Heart left ventricle (tissue), 16 donors: ENCODE data around the gene MYO10. TPM values are rescaled to one million over a fixed set of nuclear protein-coding genes. Genes with fewer than 3 reads are reported as not detected.
A peak's percentile ranks its signal among the peaks of the same experiment; 100 is the strongest.

Source experiments
- ATAC-seq, 4 donors: fragments of 200-7000 bp; cut with Tn5 transposase; one replicate each; pipeline ENCODE4 v1.9.1; 2020 to 2022; ENCODE audit warnings: moderate library complexity in 4 of 4, mild to moderate bottlenecking in 3 of 4, moderate number of reproducible peaks in 1 of 4
- DNase-seq, 5 donors: peaks; one replicate each; pipeline ENCODE4 v3.0.0-alpha.2; 2020
- H3K27ac ChIP-seq, 12 donors: fragments of 200-600 bp; sonication (generic) in 4 of 12; one replicate each; pipeline versions ENCODE4 v1.5.0 to v1.8.0; 2016 to 2022; ENCODE audit warnings: mild to moderate bottlenecking in 2 of 12
- H3K27me3 ChIP-seq, 9 donors: fragments of 200-600 bp; sonication (generic) in 2 of 9; one replicate each; pipeline versions ENCODE4 v1.5.1 to v1.8.0; 2016 to 2022; ENCODE audit warnings: mild to moderate bottlenecking in 3 of 9
- H3K36me3 ChIP-seq, 9 donors: fragments of 200-600 bp; sonication (generic) in 2 of 9; one replicate each; pipeline versions ENCODE4 v1.5.0 to v1.8.0; 2018 to 2022; ENCODE audit warnings: mild to moderate bottlenecking in 2 of 9
- H3K4me1 ChIP-seq, 12 donors: fragments of 200-600 bp; sonication (generic) in 4 of 12; one replicate each; pipeline versions ENCODE4 v1.5.0 to v1.8.0; 2016 to 2022; ENCODE audit warnings: mild to moderate bottlenecking in 3 of 12
- H3K4me3 ChIP-seq, 12 donors: fragments of 200-600 bp; sonication (generic) in 4 of 12; one replicate each; pipeline versions ENCODE4 v1.5.0 to v1.8.0; 2017 to 2022; ENCODE audit warnings: mild to moderate bottlenecking in 9 of 12, moderate library complexity in 4 of 12
- H3K9me3 ChIP-seq, 12 donors: fragments of 200-600 bp; sonication (generic) in 4 of 12; one replicate each; pipeline versions ENCODE4 v1.5.0 to v1.8.0; 2016 to 2022; ENCODE audit warnings: mild to moderate bottlenecking in 1 of 12
- POLR2A ChIP-seq, 2 donors: fragments of 450-650 bp; IDR thresholded peaks; one replicate each; pipeline ENCODE4 v1.6.1; 2017; ENCODE audit warnings: antibody characterized with exemption in 2 of 2, mild to moderate bottlenecking in 2 of 2, moderate library complexity in 2 of 2
- WGBS, 4 donors: extraction: QIAGEN DNeasy Blood & Tissue Kit in 2 of 4; methylation state at CpG; one replicate each; pipeline versions ENCODE4 v1.1.5 to v1.1.7; 2013 to 2018; 5-methylcytosine and 5-hydroxymethylcytosine counted together
- intact Hi-C, 10 donors: fragments of 100-400 bp; cut with DNase I; formaldehyde crosslinking; loops; one replicate each; pipeline versions ENCODE4 v1.11.1 to v1.14.2; 2022
- polyA plus RNA-seq, 2 donors: library from polyadenylated mRNA; stranded (reverse); fragments of 200-250 nt; gene quantifications; one replicate each; pipeline ENCODE4 v1.2.3, GENCODE V29; 2013
- total RNA-seq, 9 donors: library from RNA; depleted of rRNA in 2 of 9; stranded (reverse); fragments of >200 nt in 2 of 9; fragmentation: NEBNext Ultra II Directional in 3 of 9; extraction: Animal tissue kit (Norgen Biotek cat#: 25700) in 3 of 9; gene quantifications; one replicate each; pipeline versions ENCODE4 v1.1.0 to v1.2.4, GENCODE V29; 2016 to 2023
- TF ChIP-seq, protein P1 (sequence below), 12 donors: fragments of 200-600 bp; sonication (generic) in 4 of 12; IDR thresholded peaks; one replicate each; pipeline versions ENCODE4 v1.5.0 to v1.8.0; 2018 to 2022; ENCODE audit warnings: antibody characterized with exemption in 12 of 12, mild to moderate bottlenecking in 5 of 12
- donor health status: ischemic (EF 13 %, LVEDD 7.1; RV severe dilation, severe dysfunction).
- donor health status: healthy with polysubstance abuse.
- donor health status: DM: no; HTN: yes; CAD: no.
- donor health status: DM: no; HTN: no; CAD: no.
- donor health status: ischemic (EF 25% LVEDD 6.9; RV normal size, moderate dysfunction).
- donor health status: ischemic (EF 25% LVEDD 5.7; RV mildly dilated, moderate dysfunction).
- donor health status: healthy.
- donor health status: DM: yes; HTN: yes; CAD: no.
- donor health status: ischemic (EF 35%, LVEDD 5.7; RV mildly dilated, moderate dysfunction).
- donor health status: nonischemic (EF 11% LVEDD 7.7; RV severe dilation, severe dysfunction).
- donor health status: DM: yes; HTN: yes; CAD: no.
- donor health status: PGD.
- donor health status: ischemic (EF 29% LVEDD 5.4; RV normal size, mild dysfunction).
- donor health status: nonischemic (EF 23%, LVEDD 6.1; RV moderate dilation, normal function).

MYO10 gene
- total and polyA plus RNA-seq, 11 donors: 2.0 to 17.3 (median 3.8) TPM

DNA sequence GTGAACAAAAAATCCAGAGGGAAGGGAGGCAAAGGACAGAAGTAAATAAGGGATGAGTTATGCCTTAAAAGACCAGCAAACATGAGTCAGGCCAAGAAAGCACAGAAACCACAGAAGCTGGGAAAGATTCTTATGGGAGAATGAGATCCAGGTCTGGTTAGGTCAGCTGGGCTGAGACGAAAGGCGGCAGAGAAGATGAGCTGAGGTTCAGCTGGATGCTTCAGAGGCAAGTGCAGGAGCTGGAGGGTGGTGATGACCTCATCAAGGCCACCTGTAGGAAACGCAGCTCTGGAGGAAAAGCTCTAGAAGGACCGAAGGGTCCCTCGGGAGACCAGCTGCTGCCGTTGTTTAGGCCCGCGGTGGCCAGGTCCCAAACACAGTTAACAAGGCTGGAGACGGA, 152.0 kb downstream of the MYO10 start:
- no peak for TF ChIP-seq POLR2A (IDR thresholded peaks at IDR 0.05)
- TF ChIP-seq, protein P1, sequence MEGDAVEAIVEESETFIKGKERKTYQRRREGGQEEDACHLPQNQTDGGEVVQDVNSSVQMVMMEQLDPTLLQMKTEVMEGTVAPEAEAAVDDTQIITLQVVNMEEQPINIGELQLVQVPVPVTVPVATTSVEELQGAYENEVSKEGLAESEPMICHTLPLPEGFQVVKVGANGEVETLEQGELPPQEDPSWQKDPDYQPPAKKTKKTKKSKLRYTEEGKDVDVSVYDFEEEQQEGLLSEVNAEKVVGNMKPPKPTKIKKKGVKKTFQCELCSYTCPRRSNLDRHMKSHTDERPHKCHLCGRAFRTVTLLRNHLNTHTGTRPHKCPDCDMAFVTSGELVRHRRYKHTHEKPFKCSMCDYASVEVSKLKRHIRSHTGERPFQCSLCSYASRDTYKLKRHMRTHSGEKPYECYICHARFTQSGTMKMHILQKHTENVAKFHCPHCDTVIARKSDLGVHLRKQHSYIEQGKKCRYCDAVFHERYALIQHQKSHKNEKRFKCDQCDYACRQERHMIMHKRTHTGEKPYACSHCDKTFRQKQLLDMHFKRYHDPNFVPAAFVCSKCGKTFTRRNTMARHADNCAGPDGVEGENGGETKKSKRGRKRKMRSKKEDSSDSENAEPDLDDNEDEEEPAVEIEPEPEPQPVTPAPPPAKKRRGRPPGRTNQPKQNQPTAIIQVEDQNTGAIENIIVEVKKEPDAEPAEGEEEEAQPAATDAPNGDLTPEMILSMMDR (IDR thresholded peaks at IDR 0.05): no peak
- Histone ChIP-seq H3K4me3 (no peak overlapping the region), H3K36me3 (peaks cover 0 to 11% (median 0%) of the 10 kb centered on the region in 9 donors), H3K27me3 (no peaks in the 10 kb centered on the region), H3K9me3 (no peaks in the 10 kb centered on the region), H3K4me1 (peaks cover 0 to 10% (median 0%) of the 10 kb centered on the region in 12 donors), H3K27ac (no peak overlapping the region)
- intact Hi-C loops: no loop called here
- WGBS, 4 donors: 59 to 81% (median 72%) methylated on average over 9 of the region's 9 CpGs
- peak in 1 of 4 donors; percentile 47 for ATAC-seq
- DNase-seq: peak in 1 of 5 donors; percentile 10

DNA sequence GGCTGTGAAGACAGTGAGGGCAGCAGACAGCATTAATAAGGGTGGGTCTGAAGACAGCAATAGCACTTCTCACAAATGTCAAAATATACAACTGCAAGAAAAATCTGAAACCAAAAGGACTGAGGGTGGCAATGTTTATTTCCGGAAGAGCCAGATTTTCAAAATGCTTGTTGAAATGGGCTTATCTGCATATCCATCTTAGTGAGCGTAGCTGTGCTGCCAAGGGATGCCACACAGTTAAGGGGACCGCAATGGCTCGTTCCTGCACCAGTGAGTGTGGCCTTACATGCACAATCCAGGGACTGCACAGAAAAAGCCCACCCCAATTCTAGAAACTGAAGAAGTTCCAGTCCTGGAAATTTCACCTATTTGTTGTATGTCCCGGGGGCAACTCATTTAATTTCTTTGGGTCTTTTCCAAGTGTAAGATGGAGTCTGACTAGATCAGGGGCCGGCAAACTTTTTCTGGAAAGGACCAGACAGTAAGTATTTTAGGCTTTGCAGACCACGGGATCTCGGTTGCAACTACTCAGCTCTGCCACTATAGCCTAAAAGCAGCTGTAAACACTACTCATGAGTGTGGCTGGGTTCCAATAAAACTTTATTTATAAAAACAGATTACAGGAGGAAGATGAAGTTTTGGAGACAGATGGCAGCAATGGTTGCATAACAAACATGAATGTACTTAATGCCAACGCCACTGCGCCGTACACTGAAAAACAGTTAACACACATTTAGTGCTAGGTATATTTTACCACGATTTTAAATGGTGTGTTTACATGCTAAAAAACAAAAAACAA, 154.1 kb downstream of the MYO10 start:
- ATAC-seq: no peak

DNA sequence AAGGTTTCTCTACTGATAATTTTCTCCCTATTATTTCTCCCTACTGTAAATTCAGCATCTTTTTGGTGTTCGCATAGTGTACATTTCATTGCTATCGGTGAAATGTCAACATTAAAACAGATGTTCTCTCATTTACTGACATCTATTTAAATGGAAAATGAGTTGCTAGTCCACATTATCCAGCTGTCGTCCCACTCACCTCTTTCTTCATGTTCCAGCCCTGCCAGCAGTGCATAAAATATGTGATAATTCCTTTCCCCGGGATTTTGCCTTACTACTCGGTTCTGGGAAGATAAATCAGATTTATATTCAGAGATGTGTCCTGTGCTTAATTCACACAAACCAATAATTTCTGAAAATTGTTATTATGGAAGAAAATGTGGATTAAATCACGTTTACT, 155.8 kb downstream of the MYO10 start:
- ATAC-seq (no peak), DNase-seq (no peak)
- H3K36me3 ChIP-seq: peaks cover 0 to 11% (median 0%) of the 10 kb centered on the region in 9 donors
- no peaks in the 10 kb centered on the region for H3K9me3 ChIP-seq
- H3K4me3 ChIP-seq: no peak overlapping the region
- H3K27me3 ChIP-seq: no peaks in the 10 kb centered on the region
- no peak overlapping the region for H3K27ac ChIP-seq
- intact Hi-C loops: no loop called here
- H3K4me1 ChIP-seq: peaks cover 0 to 12% (median 2%) of the 10 kb centered on the region in 12 donors
- TF ChIP-seq, protein P1 (IDR thresholded peaks at IDR 0.05): no peak
- no peak for TF ChIP-seq POLR2A (IDR thresholded peaks at IDR 0.05)
- 77 to 85% (median 84%) methylated on average over 6 of the region's 6 CpGs for WGBS, 4 donors

More for the DNA sequence above, 154.1 kb downstream of the MYO10 start:
- peaks cover 0 to 10% (median 0%) of the 10 kb centered on the region in 12 donors for H3K4me1 ChIP-seq
- H3K4me3 ChIP-seq: no peak overlapping the region
- no peak for DNase-seq
- H3K27me3 ChIP-seq: no peaks in the 10 kb centered on the region
- H3K27ac ChIP-seq: no peak overlapping the region
- WGBS, 4 donors: 96 to 97% (median 97%) methylated on average over 12 of the region's 12 CpGs
- intact Hi-C loops: no loop called here
- peaks cover 0 to 11% (median 0%) of the 10 kb centered on the region in 9 donors for H3K36me3 ChIP-seq
- TF ChIP-seq, protein P1 (IDR thresholded peaks at IDR 0.05): no peak
- TF ChIP-seq POLR2A (IDR thresholded peaks at IDR 0.05): no peak
- no peaks in the 10 kb centered on the region for H3K9me3 ChIP-seq

GRCh38 chr5:16777432-16777831, 158.7 kb downstream of the MYO10 start:
- no peaks in the 10 kb centered on the region for H3K9me3 ChIP-seq
- no peaks in the 10 kb centered on the region for H3K27me3 ChIP-seq
- no peak overlapping the region for H3K27ac ChIP-seq
- intact Hi-C loops: no loop called here
- peaks cover 0 to 11% (median 0%) of the 10 kb centered on the region in 9 donors for H3K36me3 ChIP-seq
- TF ChIP-seq, protein P1 (IDR thresholded peaks at IDR 0.05): no peak
- no peak for TF ChIP-seq POLR2A (IDR thresholded peaks at IDR 0.05)
- H3K4me1 ChIP-seq: peaks cover 0 to 12% (median 0%) of the 10 kb centered on the region in 12 donors
- ATAC-seq (no peak), DNase-seq (no peak)
- 96 to 99% (median 97%) methylated on average over 5 of the region's 5 CpGs for WGBS, 4 donors
- H3K4me3 ChIP-seq: no peak overlapping the region
